Naive B cell (primary cell): ENCODE data around the gene KIF20A. TPM values are rescaled to one million over a fixed set of nuclear protein-coding genes. Genes with fewer than 3 reads are reported as not detected.
"Not testable (repeated sequence)": the region's sequence is repeated elsewhere in the genome, so short reads cannot be mapped to it uniquely, and the experiment has no call there.

Experiments used
- ATAC-seq, 2 donors: fragments of 150-1000 bp; cut with Tn5 transposase; 2 replicates each; pipeline ENCODE4 v1.10.0; 2021; ENCODE audit warnings: low read depth in 2 of 2, mild to moderate bottlenecking in 2 of 2, moderate library complexity in 2 of 2
- DNase-seq: peaks from one replicate; pipeline ENCODE4 v3.0.0; 2022
- H3K27ac Mint-ChIP-seq, 6 donors: one replicate each; pipeline ENCODE4 v1.8.0; 2020 to 2022; ENCODE audit warnings: mild to moderate bottlenecking in 6 of 6, mixed read lengths in 6 of 6, moderate library complexity in 5 of 6, inconsistent platforms in 2 of 6
- H3K27me3 Mint-ChIP-seq, 3 donors: one replicate each; pipeline ENCODE4 v1.8.0; 2021 to 2022; ENCODE audit warnings: mixed read lengths in 3 of 3, mild to moderate bottlenecking in 1 of 3
- H3K36me3 Mint-ChIP-seq, 2 donors: one replicate each; pipeline ENCODE4 v1.8.0; 2020 to 2022; ENCODE audit warnings: mixed read lengths in 2 of 2, inconsistent platforms in 1 of 2, mild to moderate bottlenecking in 1 of 2
- H3K4me1 Mint-ChIP-seq, 3 donors: one replicate each; pipeline ENCODE4 v1.8.0; 2020 to 2022; ENCODE audit warnings: mixed read lengths in 3 of 3, inconsistent platforms in 1 of 3, mild to moderate bottlenecking in 1 of 3, moderate library complexity in 1 of 3
- H3K4me3 Mint-ChIP-seq, 8 donors: one replicate each; pipeline ENCODE4 v1.8.0; 2020 to 2022; ENCODE audit warnings: mild to moderate bottlenecking in 8 of 8, mixed read lengths in 8 of 8, moderate library complexity in 8 of 8, inconsistent platforms in 2 of 8
- H3K9me3 Mint-ChIP-seq, 7 donors: one replicate each; pipeline ENCODE4 v1.8.0; 2020 to 2022; ENCODE audit warnings: mixed read lengths in 7 of 7, mild to moderate bottlenecking in 5 of 7, inconsistent platforms in 2 of 7, moderate library complexity in 1 of 7
- polyA plus RNA-seq, 6 donors: library from polyadenylated mRNA; unstranded; fragments of 300-500 nt; fragmentation: Illumina TruSeq; gene quantifications; one replicate each; pipeline ENCODE4 v1.2.3, GENCODE V29; 2021; ENCODE audit warnings: low read depth in 6 of 6

Gene KIF20A
- polyA plus RNA-seq: not detected

DNA sequence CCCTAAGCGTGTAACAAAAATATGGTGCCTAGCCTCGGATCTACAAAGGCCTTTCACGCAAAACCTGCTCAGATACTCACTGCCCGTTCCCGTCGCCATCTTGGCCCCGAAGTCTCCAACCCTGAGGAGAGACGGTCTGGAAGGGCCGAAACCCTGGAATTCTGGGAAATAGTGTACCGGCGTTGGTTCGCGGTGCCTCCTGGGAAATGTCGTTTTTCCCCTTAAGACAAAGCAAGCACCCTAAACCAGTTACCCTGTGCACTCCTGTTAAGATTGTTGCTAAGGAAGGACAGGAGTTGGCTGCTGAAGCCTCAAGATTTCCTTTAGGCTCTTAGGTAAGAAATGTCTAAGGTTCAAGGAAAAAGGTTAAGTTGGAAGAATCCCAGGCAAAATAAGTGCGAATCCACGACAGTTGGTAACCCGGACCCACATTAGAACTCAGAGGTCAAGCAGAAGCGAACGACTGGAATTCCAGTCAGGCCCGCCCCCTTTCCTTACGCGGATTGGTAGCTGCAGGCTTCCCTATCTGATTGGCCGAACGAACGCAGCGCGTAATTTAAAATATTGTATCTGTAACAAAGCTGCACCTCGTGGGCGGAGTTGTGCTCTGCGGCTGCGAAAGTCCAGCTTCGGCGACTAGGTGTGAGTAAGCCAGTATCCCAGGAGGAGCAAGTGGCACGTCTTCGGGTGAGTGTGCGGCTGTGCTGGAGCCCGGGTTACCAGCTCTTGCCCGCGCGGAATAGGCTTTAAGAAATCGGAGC is at the start of gene KIF20A, which contains the start of gene BRD8:
TSS of gene KIF20A (plus strand) at position 597 of the 761 bp plus-strand sequence. CDS start 569 bp downstream, outside the sequence.
TSS of gene BRD8 (minus strand) at position 115 of the 761 bp plus-strand sequence. CDS start at position 99, 16 bp downstream.
- H3K27me3 Mint-ChIP-seq: no peaks in the 10 kb centered on the region
- no peaks in the 10 kb centered on the region for H3K9me3 Mint-ChIP-seq

DNA sequence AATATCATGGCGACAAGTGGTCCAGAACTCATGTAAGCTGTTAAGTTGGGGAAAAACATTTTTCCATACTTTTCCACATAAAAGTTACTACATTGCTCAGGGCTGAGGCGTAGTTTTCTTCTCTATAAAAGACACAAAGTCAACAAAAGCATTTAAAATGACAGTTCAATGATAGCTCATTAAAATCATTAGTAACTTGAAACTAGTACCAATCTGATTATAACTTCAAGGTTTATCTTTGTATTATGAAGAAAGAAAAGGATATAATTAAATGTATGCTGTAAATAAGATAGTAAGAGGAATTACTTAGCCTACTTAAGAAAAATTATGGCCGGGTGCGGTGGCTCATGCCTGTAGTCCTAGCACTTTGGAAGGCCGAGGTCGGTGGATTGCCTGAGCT is 49.6 kb upstream of the KIF20A start:
- Mint-ChIP-seq H3K27ac (peak overlapping the region in 1 of 6 donors; percentile 10), H3K36me3 (no peaks in the 10 kb centered on the region), H3K27me3 (peaks cover 8 to 16% (median 10%) of the 10 kb centered on the region in 3 donors), H3K9me3 (no peaks in the 10 kb centered on the region), H3K4me1 (peaks cover 0 to 6% (median 0%) of the 10 kb centered on the region in 3 donors), H3K4me3 (no peak overlapping the region)
- ATAC-seq (no peak), DNase-seq (no peak)

More for the DNA sequence above, at the start of gene KIF20A, which contains the start of gene BRD8:
- DNase-seq (peak; percentile 84), ATAC-seq (peak; percentile 83 to 87)
- peak within 1 kb of the TSS in 1 of 8 donors; percentile 9 for H3K4me3 Mint-ChIP-seq
- H3K4me1 Mint-ChIP-seq: peaks cover 0 to 9% (median 0%) of the 10 kb centered on the region in 3 donors
- no peaks in the 10 kb centered on the region for H3K36me3 Mint-ChIP-seq
- peak within 1 kb of the TSS in 1 of 6 donors; percentile 50 for H3K27ac Mint-ChIP-seq

DNA sequence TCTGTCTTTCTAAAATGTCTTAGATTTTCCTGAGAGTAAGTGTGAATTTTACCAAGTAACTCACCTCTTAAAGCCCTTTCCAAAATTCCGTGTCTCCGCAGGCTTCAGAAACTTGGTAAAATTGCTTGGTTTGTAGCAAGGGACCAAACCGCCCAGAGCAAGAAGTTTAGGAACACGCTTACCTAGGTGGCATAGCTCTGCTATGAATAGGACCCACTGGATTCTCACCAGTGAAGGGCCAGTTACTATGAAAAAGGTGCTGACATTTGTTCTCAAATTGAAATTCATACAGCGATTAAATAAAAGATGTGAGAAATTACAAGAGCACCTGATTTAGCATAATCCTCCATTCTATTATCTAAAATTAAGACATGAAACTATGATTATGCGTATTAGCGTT is 46.4 kb upstream of the KIF20A start:
- no peak for ATAC-seq
- Mint-ChIP-seq H3K9me3 (no peaks in the 10 kb centered on the region), H3K27ac (no peak overlapping the region), H3K36me3 (no peaks in the 10 kb centered on the region), H3K4me3 (peak overlapping the region in 2 of 8 donors; percentile 13 to 70), H3K4me1 (peaks cover 0 to 6% (median 0%) of the 10 kb centered on the region in 3 donors), H3K27me3 (peaks cover 18 to 21% (median 21%) of the 10 kb centered on the region in 3 donors)
- DNase-seq: no peak

DNA sequence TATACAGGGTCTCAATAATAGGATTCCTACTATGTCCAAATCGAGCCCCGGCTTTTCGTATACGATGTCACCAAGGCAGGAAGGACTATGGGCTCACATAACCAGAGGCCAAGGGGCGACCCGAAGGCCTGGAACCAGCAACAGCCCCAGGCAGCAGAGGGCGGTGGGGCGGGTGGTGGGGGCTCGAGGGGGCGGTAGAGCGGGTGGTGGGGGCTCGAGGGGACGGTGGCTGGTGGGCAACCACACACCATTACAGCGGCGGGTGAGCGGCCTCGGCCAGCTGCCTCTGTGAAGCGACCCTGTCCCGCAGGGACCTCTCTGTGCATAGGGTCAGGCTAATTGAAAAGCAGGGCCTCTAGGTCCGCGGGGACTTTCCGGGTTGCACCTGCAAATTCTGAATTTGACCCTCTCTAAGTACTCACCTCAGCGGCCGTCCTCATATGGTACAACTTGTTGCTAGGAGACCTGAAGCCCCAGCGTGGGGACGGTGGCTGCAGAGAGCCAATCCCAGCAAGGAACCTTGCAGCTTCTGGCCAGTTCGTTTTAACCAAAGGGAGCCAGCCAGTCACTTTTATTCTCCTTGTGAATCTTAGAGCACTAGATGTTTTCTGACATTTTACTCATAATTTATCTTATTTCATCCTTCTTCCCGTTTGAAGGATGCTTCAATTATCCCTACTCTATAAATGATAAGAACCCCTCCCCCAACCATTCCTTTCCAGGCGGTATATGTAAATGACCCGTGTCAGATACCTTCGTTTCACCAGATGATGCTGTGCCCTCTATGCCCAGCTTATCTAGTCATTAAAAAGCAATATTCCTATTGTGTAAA is 39.7 kb upstream of the KIF20A start, which contains the start of gene NME5:
TSS of gene NME5 (minus strand) at position 480 of the 832 bp plus-strand sequence. CDS start 648 bp downstream, outside the sequence.
- Mint-ChIP-seq H3K4me1 (peaks cover 5 to 13% (median 11%) of the 10 kb centered on the region in 3 donors), H3K27me3 (peaks cover 10 to 25% (median 20%) of the 10 kb centered on the region in 3 donors), H3K4me3 (peak within 1 kb of the TSS in 6 of 8 donors; percentile 15 to 60 (median 40)), H3K9me3 (no peaks in the 10 kb centered on the region), H3K27ac (no peak within 1 kb of the TSS), H3K36me3 (no peaks in the 10 kb centered on the region)
- ATAC-seq (peak; percentile 16 to 40), DNase-seq (peak; percentile 8)

DNA sequence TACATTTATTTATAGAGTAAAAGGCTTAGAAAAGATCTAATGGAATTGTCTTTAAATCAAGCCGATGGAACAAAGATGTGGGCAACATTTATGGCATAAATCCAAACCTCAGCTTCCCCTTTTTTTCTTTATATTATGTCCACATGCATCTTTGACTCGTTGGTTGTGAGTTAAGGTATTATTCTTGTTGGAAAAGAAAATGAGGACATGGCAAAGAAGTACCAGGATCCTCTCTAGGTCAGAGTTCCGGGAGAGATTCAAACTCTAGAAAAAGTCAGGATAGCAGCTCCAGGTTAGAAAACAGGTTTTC is 39.2 kb upstream of the KIF20A start:
- ATAC-seq (no peak), DNase-seq (no peak)
- Mint-ChIP-seq H3K27ac (no peak overlapping the region), H3K27me3 (peaks cover 10 to 25% (median 20%) of the 10 kb centered on the region in 3 donors), H3K4me3 (peak overlapping the region in 4 of 8 donors; percentile 21 to 60 (median 44)), H3K9me3 (no peaks in the 10 kb centered on the region), H3K36me3 (no peaks in the 10 kb centered on the region), H3K4me1 (peaks cover 5 to 13% (median 11%) of the 10 kb centered on the region in 3 donors)

DNA sequence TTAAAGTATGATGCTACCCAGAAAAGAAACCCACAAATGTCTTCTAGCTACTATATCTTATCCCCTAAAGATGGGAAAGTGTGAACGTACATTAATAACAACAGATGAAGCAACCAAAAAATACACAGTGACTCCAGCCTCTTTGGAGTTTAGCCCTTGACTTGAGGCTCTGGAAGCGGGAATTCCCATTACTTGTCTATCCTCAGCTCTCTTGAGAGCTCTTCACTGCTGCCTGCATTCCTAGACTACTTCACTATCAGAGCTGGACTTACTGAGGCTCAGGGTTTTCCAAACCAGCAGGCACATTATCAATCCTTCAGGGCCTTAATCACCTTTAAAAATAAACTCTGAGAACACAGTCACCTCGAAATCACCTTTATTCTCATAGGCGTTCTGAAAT is 38.6 kb upstream of the KIF20A start:
- H3K4me3 Mint-ChIP-seq: no peak overlapping the region
- no peaks in the 10 kb centered on the region for H3K36me3 Mint-ChIP-seq
- peaks cover 10 to 25% (median 19%) of the 10 kb centered on the region in 3 donors for H3K27me3 Mint-ChIP-seq
- H3K9me3 Mint-ChIP-seq: no peaks in the 10 kb centered on the region
- H3K27ac Mint-ChIP-seq: no peak overlapping the region
- ATAC-seq: no peak
- no peak for DNase-seq
- peaks cover 5 to 13% (median 11%) of the 10 kb centered on the region in 3 donors for H3K4me1 Mint-ChIP-seq

DNA sequence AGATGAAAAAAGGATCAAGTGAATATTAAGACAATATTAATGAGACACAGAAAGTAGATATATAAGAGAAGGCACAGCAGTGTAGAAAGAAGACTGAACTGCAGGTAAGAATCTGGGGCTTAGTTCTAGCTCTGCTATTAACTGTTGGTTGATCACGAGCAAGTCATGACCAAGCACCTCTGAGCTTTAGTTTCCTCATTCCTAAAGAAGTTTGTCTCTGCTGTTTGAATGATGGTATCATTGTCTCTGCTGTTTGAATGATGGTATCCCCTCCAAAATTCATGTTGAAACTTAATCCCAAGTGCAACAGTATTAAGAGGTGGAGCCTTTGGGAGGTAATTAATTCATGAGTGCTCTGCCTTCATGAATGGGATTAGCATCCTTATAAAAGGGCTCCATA is 37.2 kb upstream of the KIF20A start:
- DNase-seq: no peak
- Mint-ChIP-seq H3K27ac (no peak overlapping the region), H3K27me3 (peaks cover 4 to 17% (median 11%) of the 10 kb centered on the region in 3 donors), H3K36me3 (no peaks in the 10 kb centered on the region), H3K4me3 (no peak overlapping the region), H3K4me1 (peaks cover 5 to 13% (median 11%) of the 10 kb centered on the region in 3 donors), H3K9me3 (no peaks in the 10 kb centered on the region)
- no peak for ATAC-seq

DNA sequence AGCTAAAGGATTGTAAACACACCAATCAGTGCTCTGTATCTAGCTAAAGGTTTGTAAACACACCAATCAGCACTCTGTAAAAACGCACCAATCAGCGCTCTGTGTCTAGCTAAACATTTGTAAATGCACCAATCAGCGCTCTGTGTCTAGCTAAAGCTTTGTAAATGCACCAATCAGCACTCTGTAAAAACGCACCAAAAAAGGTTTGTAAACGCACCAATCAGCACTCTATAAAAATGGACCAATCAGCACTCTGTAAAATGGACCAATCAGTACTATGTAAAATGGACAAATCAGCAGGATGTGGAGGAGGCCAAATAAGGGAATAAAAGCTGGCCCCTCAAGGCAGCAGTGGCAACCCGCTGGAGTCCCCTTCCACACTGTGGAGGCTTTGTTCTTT is 35.3 kb upstream of the KIF20A start:
- H3K36me3 Mint-ChIP-seq, H3K9me3 Mint-ChIP-seq, H3K4me3 Mint-ChIP-seq, H3K27ac Mint-ChIP-seq, H3K27me3 Mint-ChIP-seq, DNase-seq, ATAC-seq: not testable (repeated sequence)
- H3K4me1 Mint-ChIP-seq: peaks cover 5 to 13% (median 11%) of the 10 kb centered on the region in 3 donors

DNA sequence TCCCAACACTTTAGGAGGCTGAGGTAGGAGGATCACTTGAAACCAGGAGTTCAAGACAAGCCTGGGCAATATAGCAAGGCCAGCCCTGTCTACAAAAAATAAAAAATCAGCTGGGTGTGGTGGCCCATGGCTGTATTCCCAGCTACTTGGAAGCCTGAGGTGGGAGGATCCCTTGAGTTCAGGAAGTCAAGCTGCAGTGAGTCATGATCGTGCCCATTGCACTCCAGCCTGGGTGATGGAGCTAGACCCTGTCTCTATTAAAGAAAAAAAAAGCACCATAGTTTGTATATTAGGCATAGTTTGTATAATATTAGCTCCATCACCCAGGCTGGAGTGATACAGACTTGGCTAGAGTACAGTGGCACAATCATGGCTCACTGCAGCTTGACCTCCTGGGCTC is 30.1 kb upstream of the KIF20A start:
- Mint-ChIP-seq H3K27me3 (no peaks in the 10 kb centered on the region), H3K36me3 (no peaks in the 10 kb centered on the region), H3K27ac (no peak overlapping the region), H3K4me3 (no peak overlapping the region), H3K4me1 (no peaks in the 10 kb centered on the region), H3K9me3 (no peaks in the 10 kb centered on the region)
- no peak for ATAC-seq
- no peak for DNase-seq

DNA sequence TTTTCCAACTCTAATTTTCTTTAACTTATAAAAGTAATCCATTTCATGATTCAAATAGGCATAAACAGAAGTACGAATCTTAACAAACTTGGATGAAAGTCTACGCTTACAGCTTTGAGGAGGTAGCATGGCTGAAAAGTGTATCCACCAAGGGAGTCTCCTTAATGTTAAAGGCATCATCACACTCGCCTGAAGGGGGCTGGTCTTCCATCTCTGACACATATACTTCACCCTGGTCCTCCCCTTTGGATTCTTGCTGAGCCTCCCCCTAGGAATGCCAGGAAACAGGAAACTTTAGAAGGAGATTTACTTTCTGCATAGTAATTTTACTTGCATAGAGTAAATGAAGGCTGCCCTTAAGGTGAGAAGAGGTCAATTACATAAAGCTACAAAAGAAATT is 29.4 kb upstream of the KIF20A start:
- H3K4me3 Mint-ChIP-seq: no peak overlapping the region
- no peaks in the 10 kb centered on the region for H3K9me3 Mint-ChIP-seq
- no peak overlapping the region for H3K27ac Mint-ChIP-seq
- ATAC-seq: no peak
- no peaks in the 10 kb centered on the region for H3K27me3 Mint-ChIP-seq
- no peak for DNase-seq
- no peaks in the 10 kb centered on the region for H3K4me1 Mint-ChIP-seq
- no peaks in the 10 kb centered on the region for H3K36me3 Mint-ChIP-seq

DNA sequence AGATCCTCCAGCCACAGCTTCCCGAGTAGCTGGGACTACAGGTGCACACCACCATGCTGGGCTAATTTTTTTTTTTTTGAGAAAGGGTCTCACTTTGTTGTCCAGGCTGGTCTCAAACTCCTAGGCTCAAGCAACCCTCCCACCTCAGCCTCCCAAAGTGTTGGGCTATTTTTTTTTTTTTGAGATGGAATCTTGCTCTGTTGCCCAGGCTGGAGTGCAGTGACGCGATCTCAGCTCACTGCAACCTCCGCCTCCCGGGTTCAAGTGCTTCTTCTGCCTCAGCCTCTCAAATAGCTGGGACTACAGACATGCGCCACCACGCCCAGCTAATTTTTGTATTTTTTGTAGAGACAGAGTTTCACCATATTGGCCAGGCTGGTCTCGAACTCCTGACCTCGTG is 22.9 kb upstream of the KIF20A start:
- not testable (repeated sequence) for ATAC-seq, H3K4me3 Mint-ChIP-seq, DNase-seq, H3K4me1 Mint-ChIP-seq, H3K9me3 Mint-ChIP-seq, H3K27ac Mint-ChIP-seq, H3K27me3 Mint-ChIP-seq
- peaks cover 29 to 37% of the 10 kb centered on the region in 2 donors for H3K36me3 Mint-ChIP-seq

DNA sequence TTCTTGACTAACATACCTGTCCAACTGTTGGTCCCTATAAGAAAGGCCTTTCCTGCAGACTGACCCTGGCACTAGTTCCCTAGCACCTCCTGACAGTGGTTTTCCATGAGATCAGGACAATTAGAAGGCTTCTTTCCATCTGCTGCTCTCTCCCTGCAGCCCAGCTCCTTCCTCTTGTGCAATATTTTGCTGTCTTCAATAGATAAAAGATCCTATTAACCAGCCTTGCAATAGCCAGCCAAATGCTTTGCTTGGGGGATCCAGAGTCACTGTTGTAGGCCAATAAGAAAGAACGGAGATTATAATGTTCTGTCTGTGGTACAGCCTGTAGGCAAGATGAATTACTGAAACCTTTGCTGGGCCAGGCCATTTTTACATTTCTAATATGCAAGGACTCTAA is 21.3 kb upstream of the KIF20A start:
- peaks cover 32 to 37% of the 10 kb centered on the region in 2 donors for H3K36me3 Mint-ChIP-seq
- no peaks in the 10 kb centered on the region for H3K9me3 Mint-ChIP-seq
- DNase-seq (no peak), ATAC-seq (no peak)
- H3K27me3 Mint-ChIP-seq: no peaks in the 10 kb centered on the region
- no peak overlapping the region for H3K4me3 Mint-ChIP-seq
- no peaks in the 10 kb centered on the region for H3K4me1 Mint-ChIP-seq
- H3K27ac Mint-ChIP-seq: no peak overlapping the region

DNA sequence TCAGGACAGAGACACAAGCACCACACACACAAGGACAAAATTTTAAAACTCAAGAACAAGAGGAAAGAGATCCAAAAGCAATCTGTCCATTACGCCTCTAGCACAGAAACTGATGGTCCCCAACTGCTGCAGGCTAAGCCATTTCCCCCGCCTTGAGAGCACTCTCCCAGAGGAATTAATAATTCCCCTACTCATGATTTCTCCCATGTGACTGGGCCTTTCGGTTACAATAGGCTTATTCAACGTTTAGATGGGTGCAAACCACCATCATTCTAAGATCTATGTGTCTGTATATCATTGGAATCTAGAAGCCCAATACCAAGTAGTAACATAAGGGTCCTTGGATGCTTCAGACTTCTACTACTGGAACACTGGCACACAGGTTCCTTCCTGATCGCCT is 19.2 kb upstream of the KIF20A start:
- Mint-ChIP-seq H3K36me3 (peaks cover 52 to 57% of the 10 kb centered on the region in 2 donors), H3K27me3 (no peaks in the 10 kb centered on the region), H3K4me3 (no peak overlapping the region), H3K9me3 (no peaks in the 10 kb centered on the region), H3K4me1 (peaks cover 0 to 2% (median 0%) of the 10 kb centered on the region in 3 donors), H3K27ac (no peak overlapping the region)
- DNase-seq: no peak
- ATAC-seq: no peak
